SW 1271 (cell line): ENCODE results near the gene PRPH2.

Experiments used
- DNase-seq, 2 experiments: peaks; one replicate each; lab custom pipeline; 2025; lab: John Stamatoyannopoulos, UW

The PRPH2 gene

DNA sequence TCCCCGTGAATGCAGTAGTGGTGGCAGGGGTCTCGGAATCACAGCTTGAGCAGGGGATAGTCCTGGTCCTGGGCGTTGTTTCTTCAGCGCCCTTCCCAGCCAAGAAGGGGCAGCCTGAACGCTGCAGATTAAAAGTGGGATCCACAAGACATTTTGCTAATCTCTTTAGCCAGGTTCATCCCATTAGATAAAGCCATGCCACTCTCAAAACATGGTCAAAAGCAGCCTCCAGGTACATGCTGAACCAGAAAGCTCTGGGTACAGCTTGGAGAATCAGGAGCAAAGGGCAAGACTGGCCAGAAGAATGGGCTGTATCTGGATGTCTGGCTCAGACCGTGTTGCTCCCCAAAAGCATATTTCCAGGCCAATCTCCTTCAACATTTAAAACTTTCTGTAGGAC is at the start of gene PRPH2:
TSS of gene PRPH2 (minus strand) at position 101 of the 400 bp plus-strand sequence. CDS start 263 bp downstream, outside the sequence.
- DNase-seq: no peak

DNA sequence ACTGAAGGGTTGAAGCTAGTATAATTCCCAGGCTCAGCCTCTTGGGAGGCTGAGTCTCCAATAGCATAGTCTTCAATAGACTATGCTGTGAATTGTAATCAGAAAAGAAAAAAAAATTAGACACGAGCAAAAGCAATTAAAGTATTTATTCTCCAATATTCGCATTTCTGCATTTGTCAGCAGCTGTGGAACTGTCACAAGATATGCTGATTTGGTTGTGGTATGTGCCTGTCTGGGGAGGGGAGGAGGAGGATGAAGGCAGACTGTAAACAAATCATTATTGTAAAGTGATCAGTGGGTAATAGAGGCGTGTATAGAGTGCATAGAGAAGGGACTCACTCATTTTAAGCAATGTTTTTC is 49.3 kb upstream of the PRPH2 start:
- DNase-seq: no peak

- DNase-seq: no peak
These were observed 47.4 kb upstream of the PRPH2 start for GRCh38 chr6:42769836-42770235.

DNA sequence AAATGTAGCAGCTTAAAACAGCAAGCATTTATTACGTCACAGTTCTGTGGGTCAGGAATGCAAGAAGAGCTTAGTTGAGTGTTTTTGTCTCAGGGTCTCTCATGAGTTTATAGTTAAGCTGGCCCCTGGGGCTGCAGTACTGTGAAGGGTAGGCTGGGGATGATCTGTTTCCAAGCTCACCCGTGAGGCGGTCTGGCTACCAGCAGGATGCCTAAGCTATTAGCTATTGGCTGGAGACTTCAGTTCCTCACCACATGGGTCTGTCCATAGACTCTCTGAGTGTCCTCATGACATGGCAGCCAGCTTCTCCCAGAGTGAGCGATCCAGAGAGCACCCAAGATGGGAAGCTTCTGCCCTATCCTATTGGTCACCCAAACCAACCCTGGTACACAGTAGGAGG is 46.7 kb upstream of the PRPH2 start:
- no peak for DNase-seq

DNA sequence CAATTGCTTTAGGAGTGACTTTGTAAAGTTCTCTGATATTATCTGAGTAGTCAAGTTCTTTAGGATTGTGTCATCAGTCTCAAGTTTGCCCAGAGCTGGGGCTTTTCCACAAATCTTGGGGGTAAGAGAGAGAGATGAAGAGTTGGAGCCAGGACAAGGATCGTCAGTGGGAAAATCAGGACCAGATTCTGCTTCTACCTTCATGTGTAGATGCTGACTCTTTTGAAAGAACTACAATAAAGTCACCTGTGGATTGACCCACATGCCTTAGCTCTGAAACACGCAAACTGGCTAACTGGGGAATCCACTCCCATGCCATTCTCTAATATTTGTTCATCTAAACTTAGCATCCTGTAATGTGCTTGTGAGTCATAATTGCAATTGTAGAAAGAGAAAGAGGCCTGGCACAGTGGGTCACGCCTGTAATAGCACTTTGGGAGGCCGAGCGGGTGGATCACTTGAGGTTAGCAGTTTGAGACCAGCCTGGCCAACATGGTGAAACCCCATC is 43.8 kb upstream of the PRPH2 start:
- DNase-seq: peak in 1 of 2 experiments; percentile 50

- DNase-seq: no peak
These were observed 42.7 kb upstream of the PRPH2 start for GRCh38 chr6:42764911-42765648.

- no peak for DNase-seq
These were observed 40.6 kb upstream of the PRPH2 start for GRCh38 chr6:42762950-42763349.

DNA sequence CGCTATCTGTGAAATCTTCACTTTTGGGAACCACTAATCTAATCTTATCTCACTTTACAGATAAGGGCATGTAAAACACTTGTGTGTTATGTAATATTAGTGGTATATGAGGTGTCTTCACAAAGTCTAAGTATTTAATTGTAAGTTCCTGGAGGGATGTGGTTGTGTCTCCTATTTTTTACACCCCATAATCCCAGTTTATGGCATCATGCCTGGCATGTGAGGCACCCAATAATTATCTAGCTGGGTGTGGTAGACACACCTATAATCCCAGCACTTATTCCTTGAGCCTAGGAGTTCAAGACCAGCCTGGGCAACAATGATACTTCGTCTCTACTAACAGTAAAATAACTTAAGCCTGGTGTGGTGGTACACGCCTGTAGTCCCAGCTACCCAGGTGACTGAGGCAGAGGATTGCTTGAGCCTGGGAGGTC is 40.0 kb upstream of the PRPH2 start:
- DNase-seq: no peak

GRCh38 chr6:42761287-42762067 is 39.1 kb upstream of the PRPH2 start:
- DNase-seq: no peak

- DNase-seq: no peak
These were observed 36.5 kb upstream of the PRPH2 start for GRCh38 chr6:42758756-42759430.

GRCh38 chr6:42756722-42757121 is 34.3 kb upstream of the PRPH2 start:
- no peak for DNase-seq

DNA sequence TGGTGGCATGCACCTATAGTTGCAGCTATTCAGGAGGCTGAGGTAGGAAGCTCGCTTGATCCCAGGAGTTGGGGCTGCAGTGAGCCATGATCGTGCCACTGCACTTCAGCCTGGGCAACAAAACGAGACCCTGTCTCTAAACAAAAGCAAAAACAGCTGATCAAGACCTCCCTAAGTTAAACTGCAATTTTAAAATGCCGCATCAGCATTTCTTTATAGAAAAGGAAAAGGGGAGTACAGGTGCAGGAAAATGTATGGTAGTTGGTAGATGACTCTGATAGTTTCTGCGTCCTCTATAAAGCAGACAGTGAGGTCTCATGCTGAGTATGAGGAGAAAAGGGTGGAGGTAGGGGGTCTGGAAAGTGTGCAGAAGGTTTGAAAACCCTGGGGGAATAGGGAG is 32.4 kb upstream of the PRPH2 start:
- DNase-seq: no peak

- DNase-seq: no peak
These were observed 28.7 kb upstream of the PRPH2 start for GRCh38 chr6:42751055-42751454.

GRCh38 chr6:42748203-42748898 is 26.0 kb upstream of the PRPH2 start:
- DNase-seq: no peak

- DNase-seq: peak; percentile 90 to 95
These were observed 24.3 kb upstream of the PRPH2 start for GRCh38 chr6:42746463-42747391.

DNA sequence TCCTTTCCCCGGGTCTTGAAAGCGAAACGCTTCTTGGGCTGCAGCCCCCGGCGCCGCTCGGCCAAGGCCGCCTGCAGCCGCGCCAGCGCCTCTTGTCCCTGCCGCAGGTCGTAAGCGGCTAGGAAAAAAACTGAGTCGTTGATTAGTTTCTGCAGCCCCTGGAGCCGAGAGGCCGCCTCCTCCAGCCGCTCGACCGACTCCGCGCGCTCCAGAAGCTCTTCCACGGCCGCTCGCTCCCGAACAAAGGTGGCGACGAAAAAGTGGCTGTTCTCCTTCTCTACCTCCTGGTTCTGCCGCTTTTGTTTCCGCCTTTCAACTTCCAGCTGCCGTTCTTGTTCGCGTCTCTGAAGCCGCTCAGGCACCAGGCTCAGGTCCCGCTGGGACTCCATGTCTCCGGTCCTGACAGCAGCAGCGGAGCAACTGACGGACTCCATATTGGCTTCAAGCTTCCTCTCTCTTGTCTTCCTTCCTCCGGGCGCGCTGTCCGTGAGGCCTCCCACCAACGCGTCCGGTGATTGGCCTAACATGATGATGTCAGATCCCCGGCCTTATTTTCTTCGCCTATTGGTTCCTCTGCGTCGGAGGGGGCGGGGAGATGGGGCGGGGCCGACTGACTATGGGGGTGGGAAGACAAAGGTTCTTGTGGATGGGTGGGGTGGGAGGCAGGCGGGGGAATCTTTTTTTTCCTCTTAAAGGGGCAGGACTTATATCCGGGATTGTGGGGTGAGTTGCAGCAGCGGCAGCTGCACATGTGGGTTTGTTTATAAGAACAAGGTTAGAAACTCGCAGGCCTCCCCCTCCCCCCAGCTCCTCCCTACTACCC is 23.5 kb upstream of the PRPH2 start, which contains the start of gene TBCC:
TSS of gene TBCC (minus strand) at position 464 of the 823 bp plus-strand sequence. CDS start at position 434, 30 bp downstream.
- peak; percentile 96 to 98 for DNase-seq

GRCh38 chr6:42745083-42745639 is 22.8 kb upstream of the PRPH2 start:
- DNase-seq: no peak

DNA sequence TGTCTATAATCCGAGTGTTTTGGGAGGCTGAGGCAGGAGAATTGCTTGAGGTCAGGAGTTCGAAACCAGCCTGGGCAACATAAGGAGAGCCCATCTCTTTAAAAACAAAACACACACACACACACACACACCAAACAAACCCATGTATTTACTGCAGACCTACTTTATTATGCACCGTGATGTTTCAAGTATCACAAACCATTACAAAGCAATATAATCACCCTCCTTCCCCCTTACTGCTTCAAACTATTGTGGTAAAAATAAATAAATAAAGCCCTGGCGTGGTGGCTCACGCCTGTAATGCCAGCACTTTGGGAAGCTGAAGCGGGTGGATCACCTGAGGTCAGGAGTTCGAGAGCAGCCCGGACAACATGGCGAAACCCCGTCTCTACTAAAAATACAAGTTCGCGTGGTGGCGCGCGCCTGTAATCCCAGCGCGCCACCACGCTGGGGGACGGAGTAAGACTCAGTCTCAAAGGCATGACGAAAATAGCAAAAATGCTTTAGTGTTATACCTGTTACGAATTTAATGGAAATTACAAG is 22.0 kb upstream of the PRPH2 start:
- no peak for DNase-seq
